ENCODE results near the gene PRSS48. TPM values are rescaled to one million over a fixed set of nuclear protein-coding genes. Genes with fewer than 3 reads are reported as not detected.

Gene PRSS48
- total RNA-seq, 1 experiment from 2014 or later = not detected

DNA sequence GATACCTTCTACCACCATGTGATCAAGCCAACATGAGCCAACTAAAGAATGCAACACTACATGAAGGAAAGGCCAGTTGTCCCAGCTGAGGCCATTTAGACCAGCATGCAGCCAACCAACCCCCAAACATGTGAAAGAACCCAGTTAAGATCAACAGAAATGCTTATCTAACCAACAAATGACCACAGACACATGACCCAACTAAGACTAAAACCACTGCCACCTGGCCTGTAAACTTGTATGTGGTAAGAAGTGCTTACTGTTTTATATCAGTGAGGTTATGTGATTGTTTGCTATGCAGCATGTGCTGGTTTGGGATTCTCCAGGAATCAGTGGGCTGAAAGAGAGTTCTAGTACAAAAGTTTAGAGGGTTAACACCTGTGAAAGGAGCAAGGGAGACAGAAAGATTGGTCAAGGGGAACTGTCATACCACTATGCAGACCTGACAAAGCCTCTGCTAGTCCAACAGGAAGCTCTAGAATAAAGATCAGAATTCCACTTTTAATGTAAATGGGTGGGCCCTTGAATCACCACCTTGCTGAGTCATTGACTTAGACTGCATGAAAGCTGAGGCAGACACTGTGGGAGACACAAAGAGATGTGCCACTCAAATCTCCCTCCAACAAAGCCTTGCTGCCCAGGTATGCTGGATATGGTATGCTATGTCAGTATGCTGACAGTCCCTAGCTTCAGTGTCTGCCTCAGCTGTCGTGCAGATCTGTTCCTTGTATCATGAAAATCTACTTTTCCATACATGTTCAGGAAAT lies 54.5 kb downstream of the PRSS48 start (continued):
- TF ChIP-seq, protein P1, sequence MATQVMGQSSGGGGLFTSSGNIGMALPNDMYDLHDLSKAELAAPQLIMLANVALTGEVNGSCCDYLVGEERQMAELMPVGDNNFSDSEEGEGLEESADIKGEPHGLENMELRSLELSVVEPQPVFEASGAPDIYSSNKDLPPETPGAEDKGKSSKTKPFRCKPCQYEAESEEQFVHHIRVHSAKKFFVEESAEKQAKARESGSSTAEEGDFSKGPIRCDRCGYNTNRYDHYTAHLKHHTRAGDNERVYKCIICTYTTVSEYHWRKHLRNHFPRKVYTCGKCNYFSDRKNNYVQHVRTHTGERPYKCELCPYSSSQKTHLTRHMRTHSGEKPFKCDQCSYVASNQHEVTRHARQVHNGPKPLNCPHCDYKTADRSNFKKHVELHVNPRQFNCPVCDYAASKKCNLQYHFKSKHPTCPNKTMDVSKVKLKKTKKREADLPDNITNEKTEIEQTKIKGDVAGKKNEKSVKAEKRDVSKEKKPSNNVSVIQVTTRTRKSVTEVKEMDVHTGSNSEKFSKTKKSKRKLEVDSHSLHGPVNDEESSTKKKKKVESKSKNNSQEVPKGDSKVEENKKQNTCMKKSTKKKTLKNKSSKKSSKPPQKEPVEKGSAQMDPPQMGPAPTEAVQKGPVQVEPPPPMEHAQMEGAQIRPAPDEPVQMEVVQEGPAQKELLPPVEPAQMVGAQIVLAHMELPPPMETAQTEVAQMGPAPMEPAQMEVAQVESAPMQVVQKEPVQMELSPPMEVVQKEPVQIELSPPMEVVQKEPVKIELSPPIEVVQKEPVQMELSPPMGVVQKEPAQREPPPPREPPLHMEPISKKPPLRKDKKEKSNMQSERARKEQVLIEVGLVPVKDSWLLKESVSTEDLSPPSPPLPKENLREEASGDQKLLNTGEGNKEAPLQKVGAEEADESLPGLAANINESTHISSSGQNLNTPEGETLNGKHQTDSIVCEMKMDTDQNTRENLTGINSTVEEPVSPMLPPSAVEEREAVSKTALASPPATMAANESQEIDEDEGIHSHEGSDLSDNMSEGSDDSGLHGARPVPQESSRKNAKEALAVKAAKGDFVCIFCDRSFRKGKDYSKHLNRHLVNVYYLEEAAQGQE (IDR thresholded peaks at IDR 0.05; ENCODE audit: low read depth) = no peak
- peak; percentile 35; the same call in 1 of the 2 replicates for TF ChIP-seq SP1 (IDR thresholded peaks at IDR 0.05; ENCODE audit: low read depth)
- no peak for TF ChIP-seq ZFX (IDR thresholded peaks at IDR 0.05)

DNA sequence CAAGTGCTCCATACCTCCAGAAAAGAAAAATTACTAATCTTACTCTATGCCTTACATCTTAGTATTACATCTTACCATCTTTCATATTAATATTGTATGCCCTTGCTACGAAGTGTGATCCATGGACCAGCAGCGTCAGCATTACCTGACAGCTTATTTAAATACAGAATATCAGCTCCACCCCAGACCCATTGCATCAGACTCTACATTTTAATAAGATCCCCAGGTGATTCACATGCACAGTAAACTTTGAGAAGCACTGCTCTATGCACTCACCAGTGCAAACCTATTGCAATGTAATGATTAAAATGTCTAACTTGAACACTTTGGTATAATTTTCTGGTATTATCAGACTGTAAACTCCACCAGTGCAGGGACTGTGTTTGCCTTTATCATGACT lies 62.5 kb downstream of the PRSS48 start:
- no peak for DNase-seq (ENCODE audit: low read depth, low spot score)
- no TSS peak for BruUV-seq (replicated peaks)
- no peaks in the 10 kb centered on the region for H3K9me2 ChIP-seq (ENCODE audit: insufficient read depth)
- RAD21 ChIA-PET (ENCODE audit: low non-redundant PET in 1 of 2, low total read pairs in 2 of 2, uncharacterized antibody in 2 of 2, unreplicated experiment in 2 of 2) = no interaction called here
- POLR2A ChIA-PET = no interaction called here
- no peak overlapping the region for H3K9ac ChIP-seq (ENCODE audit: low read length)
- ATAC-seq = no peak
- H3K36me3 ChIP-seq (ENCODE audit: control insufficient read depth in 1 of 2, insufficient read depth in 2 of 2, low read length in 2 of 2) = no peaks in the 10 kb centered on the region
- H3K9me3 ChIP-seq (ENCODE audit: control insufficient read depth in 1 of 2, insufficient read depth in 1 of 2, low read depth in 1 of 2, low read length in 2 of 2) = no peaks in the 10 kb centered on the region
- no peak overlapping the region for H3K4me2 ChIP-seq (ENCODE audit: low read length)
- no peaks in the 10 kb centered on the region for H4K20me1 ChIP-seq (ENCODE audit: insufficient read depth)
- no peaks in the 10 kb centered on the region for H3K4me1 ChIP-seq (ENCODE audit: control insufficient read depth in 1 of 2, insufficient read depth in 2 of 2, low read length in 2 of 2)
- H3K27ac ChIP-seq (ENCODE audit: low read depth, low read length) = no peak overlapping the region
- no peaks in the 10 kb centered on the region for H3K79me2 ChIP-seq (ENCODE audit: insufficient read depth, low read length)
- CTCF ChIA-PET = no interaction called here
- TF ChIP-seq, protein P2, sequence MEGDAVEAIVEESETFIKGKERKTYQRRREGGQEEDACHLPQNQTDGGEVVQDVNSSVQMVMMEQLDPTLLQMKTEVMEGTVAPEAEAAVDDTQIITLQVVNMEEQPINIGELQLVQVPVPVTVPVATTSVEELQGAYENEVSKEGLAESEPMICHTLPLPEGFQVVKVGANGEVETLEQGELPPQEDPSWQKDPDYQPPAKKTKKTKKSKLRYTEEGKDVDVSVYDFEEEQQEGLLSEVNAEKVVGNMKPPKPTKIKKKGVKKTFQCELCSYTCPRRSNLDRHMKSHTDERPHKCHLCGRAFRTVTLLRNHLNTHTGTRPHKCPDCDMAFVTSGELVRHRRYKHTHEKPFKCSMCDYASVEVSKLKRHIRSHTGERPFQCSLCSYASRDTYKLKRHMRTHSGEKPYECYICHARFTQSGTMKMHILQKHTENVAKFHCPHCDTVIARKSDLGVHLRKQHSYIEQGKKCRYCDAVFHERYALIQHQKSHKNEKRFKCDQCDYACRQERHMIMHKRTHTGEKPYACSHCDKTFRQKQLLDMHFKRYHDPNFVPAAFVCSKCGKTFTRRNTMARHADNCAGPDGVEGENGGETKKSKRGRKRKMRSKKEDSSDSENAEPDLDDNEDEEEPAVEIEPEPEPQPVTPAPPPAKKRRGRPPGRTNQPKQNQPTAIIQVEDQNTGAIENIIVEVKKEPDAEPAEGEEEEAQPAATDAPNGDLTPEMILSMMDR (IDR thresholded peaks at IDR 0.05 in 2 of 3, conservative IDR thresholded peaks at IDR 0.05 in 1 of 3; ENCODE audit: borderline replicate concordance in 1 of 3, insufficient read depth in 1 of 3, low read depth in 2 of 3, low read length in 2 of 3) = no peak
- TF ChIP-seq ZFX (IDR thresholded peaks at IDR 0.05) (no peak), ELF1 (IDR thresholded peaks at IDR 0.05; ENCODE audit: borderline replicate concordance, low read depth) (no peak)
- no peak overlapping the region for H3K4me3 ChIP-seq (replicated peaks in 1 of 2; ENCODE audit: low read depth in 1 of 2, low read length in 2 of 2)
- H3K27me3 ChIP-seq (ENCODE audit: insufficient read depth, low read length) = no peaks in the 10 kb centered on the region
- intact Hi-C loops (cut with micrococcal nuclease) = no loop called here
- no peak overlapping the region for H2AFZ ChIP-seq (ENCODE audit: low read depth, low read length, poor library complexity, severe bottlenecking)
